ENCODE results near the gene PSMD1.
"Not testable (repeated sequence)": the region's sequence is repeated elsewhere in the genome, so short reads cannot be mapped to it uniquely, and the experiment has no call there.

The PSMD1 gene

DNA sequence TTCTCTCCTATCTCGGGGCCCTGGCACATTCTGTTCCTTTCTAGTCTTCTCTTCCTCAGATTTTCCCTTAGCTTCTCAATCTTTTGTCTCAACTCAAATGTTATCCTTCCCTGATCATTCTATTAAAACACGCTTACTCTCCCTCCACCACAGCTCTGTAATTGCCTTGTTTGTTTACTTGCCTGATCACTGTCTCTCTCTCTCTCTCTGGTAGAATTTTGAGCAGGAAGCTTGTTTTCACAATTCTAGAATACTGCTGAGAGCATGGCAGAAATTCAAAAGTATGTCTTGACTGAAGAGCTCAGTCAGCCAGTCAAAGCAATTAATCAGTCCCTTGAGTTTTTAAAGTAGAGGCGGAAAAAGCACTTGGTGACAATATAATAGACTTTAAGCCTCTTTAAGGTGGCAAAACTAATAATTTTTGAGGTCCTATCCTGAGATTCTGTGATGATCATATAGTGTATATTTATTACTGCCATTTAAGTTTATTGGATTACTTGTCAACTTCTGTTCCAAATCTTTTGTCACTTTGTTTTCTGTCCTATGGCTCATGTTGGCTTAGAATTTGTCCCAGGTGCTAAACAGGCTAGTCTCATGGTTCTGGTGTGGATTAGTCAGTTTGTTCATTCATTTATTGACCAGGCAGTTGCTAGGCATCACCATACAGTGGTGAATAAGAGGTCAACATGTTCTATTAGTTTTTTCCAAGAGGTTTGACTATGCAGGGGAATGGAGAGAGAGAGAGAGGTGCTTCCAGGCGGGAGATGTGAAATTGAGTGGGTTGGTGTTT, 2.3 kb downstream of the PSMD1 start:
- DNase-seq = no peak

DNA sequence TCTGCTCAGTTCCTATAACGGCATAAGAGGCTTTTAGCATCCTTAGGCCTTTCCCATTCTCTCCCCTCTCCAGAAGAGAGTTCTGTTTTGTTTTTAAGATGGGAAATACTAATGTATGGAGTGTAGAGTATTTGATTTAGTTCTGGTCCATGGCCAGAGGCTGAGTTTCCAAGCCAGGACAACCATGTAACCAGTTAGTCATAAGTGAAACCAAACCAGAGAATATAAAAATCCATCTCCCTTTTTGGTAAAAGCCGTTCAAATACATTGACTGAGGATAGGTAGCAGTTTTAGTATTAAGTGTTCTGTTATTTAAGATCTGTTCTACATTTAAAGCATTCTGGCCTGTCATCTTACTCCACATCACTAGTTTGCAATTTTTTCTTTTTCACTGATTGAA, 3.1 kb downstream of the PSMD1 start:
- no peak for DNase-seq

DNA sequence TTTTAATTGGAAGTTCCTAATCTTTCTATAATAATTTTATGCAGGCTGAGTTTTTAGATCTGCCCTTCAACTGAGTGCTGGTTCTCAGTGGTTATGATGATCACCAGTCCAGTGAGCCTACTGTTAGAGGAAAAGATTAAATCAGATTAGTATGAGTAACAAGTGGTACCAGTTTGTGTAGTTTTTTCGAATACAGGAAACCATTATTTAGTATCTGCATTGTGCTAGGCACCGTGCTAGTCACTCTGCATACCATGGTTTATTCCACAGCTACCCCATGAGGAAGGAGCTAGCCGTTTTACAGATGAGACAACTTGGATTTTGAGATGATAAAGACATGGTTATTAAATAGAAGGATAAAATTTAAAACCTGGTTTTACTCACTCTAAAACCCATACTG, 6.1 kb downstream of the PSMD1 start:
- no peak for DNase-seq

DNA sequence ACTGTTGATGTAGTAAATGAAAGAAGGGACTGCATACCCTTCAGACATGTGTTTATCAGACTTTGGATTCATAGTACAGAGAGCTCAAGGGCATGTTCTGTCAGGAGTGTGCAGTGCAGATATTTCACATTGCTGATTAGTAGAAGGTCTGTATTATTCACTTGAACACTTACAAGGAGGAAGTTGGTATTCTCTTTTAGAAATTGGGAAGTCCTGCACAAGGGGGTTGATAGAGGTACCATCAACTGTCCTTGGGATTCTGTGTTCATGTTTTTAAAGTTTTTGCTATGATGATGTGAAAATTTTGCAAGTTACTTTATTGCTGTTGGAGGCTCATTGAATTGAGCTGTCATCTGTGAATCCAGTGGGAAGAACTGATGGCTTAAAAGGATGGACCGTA, 6.7 kb downstream of the PSMD1 start:
- no peak for DNase-seq

DNA sequence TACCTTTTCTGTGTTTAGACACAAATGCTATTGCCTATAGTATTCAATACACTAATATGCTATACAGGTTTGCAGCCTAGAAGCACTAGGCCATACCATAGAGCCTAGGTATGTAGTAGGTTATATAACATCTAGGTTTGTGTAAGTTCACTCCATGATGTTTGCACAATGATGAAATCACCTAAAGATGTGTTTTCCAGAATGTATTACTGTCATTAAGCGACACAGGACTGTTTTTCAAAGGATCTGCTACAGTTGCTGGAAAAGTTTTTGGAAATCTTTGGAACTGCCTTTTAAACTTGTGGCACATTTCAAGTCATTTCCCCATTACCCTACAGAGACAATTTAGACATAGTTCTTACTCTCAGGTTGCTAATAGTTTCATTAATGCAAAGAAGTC, 9.3 kb downstream of the PSMD1 start:
- no peak for DNase-seq

DNA sequence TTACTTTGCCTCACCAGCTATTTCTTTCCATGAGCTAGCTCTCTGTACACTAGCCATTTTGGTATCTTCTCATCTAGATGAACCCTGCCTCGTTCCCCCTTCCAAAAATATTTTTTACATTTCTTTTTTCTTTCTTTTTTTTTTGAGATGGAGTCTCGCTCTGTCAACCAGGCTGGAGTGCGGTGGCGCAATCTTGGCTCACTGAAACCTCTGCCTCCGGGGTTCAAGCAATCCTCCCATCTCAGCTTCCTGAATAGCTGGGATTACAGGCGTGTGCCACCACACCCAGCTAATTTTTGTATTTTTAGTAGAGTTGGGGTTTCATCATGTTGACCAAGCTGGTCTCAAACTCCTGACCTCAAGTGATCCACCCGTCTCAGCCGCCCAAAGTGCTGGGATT, 10.9 kb downstream of the PSMD1 start:
- DNase-seq = not testable (repeated sequence)

DNA sequence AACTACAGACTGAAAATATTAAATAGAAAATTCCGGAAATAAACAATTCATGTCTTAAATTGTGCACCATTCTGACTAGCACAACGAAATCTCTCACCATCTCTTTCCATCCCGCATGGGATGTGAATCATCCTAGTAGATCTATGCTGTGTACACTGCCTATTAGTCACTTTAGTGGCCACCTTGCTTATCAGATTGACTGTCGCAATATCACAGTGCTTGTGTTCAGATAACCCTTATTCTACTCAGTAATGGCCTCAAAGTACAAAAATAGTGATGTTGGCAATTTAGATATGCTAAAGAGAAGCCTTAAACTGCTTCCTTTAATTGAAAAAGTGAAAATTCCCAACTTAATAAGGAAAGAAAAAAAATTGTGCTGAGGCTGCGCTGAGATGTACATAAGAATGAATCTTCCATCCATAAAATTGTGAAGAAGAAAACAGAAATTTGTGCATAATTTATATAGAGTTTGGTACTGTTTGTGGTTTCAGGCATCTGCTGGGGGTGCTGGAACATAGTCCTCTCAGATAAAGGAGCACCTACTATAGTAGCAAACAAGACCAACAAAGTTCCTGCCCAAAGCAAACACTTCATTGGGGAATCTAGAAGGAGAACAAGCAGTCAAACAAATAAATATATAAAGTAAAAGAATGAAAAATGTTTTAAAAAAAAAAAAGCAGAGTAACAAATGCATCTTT, 12.0 kb downstream of the PSMD1 start:
- no peak for DNase-seq

DNA sequence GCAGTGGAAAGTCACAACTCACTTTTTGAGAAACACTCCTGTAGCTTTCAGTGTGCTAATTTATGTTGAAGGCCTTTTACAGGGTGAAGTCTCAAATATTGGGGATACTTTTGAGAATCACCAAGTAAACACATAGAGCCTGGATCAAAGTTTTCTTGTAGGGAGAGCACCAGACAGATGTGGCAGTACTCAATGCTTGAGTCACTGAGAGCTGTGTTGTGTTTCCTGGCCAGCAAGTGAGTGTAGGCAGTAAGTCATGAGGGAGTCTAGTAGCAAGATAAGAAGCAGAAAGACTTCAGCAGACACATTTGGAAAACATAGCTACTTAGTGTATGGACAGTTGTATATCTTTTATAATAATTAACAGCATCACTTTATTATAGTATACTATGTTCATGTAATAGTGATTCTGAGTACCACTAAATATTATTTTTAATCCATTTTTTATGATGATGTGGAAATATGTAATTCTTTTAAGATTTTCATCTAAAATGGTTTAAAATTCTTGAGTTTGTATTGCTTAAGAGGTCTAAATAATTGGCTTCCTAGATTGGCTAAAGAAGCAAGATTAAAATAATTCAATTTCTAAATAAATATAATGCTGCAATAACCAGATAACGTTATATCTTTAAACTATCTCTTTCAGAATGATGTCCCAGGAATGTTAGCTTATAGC, 12.8 kb downstream of the PSMD1 start:
- DNase-seq = no peak

DNA sequence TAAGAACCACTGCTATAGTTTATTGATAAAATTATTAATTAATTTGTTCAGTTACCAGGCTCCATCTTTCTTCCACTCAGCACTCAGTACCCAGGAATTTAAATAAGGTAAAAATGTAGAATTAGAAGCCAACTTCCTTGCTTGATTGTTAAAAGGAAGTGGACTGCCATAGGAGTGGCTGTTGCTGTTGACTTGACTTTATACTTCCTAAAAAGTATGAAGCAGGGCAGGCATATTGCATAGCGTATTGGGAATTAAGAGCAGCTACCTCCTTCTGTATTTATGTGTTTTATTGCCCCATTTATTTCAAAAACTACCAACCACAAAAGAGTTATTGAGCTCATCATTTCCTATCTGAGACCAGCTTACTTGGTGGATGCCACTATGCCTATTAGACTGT, 27.9 kb downstream of the PSMD1 start:
- DNase-seq = no peak

DNA sequence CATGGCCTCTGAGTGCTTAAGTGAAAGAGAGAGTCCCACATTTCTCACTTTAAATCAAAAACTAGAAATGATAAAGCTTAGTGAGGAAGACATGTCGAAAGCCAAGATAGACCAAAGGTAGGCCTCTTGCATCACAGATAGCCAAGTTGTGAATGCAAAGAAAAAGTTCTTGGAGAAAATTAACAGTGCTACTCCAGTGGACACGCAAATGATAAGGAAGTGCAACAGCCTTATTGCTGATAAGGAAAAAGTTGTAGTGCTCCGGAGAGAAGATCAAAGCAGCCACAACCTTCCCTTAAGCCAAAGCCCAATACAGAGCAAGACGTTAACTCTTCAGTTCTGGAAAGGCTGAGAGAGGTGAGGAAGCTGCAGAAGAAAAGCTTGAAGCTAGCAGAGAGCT, 32.1 kb downstream of the PSMD1 start:
- no peak for DNase-seq

DNA sequence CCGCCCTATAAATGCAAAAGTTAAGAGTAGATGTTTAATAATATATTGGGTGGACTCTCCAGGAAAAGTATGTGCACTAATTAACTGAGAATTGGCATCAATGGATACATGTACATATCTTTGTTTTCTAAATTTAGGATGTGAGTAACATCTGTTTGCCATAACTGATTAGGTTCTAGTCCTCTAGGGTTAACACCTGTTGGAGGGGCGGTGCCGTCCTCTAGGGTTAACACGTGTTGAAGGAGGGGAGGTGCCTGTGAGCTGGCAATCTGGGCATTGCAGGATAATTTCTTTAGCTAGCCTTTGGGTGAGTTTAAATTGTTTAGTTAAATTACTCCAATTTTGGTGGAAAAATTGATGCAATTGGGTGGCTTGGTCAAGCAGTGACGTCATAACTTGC, 37.3 kb downstream of the PSMD1 start:
- no peak for DNase-seq

DNA sequence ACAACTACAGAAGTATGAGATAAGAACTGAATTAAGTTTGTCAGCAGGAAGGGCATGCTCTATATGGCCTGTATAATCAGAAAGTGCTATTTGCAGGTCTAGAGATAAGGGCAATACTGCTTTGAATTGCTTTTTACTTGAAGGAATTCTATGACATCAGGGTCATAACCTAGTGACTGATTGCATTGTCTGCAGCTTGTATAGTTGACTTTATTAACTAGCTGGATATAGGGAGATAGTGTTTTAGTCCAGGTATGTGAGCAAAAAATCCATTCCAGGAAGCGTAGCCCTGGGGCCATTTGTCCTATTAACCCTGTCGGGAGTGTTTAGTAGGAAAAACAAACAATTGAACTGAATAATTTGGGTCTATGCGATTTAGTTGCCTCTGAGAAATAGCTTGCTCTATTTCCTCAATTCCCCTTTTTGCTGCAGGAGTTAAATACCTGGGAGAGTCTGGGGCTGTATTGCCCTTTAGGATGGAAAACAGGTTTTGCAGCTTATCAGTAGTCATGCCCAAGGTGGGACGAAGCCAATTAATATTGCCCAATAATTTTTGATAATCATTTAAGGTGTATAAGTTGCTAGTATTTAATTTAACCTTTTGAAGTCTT, 38.2 kb downstream of the PSMD1 start:
- DNase-seq = no peak

DNA sequence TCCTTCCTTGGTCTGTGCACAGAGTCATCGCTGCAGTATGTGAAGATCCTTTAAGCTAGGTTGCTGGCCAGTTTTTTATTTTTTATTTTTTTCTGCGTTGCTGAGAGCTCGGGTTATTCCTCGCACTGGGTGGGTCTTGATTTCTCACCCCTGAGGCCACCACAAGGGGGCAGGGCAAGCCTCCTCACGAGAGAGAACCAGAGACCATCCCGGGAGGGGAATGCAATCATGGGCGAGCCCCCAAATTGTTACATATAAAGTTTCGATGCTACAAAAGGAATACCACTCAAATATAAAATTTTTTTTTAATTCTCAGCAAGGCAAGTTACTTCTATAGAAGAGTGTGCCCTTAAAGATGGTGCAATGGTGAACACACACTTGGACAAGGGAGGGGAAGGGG, 43.3 kb downstream of the PSMD1 start:
- no peak for DNase-seq

DNA sequence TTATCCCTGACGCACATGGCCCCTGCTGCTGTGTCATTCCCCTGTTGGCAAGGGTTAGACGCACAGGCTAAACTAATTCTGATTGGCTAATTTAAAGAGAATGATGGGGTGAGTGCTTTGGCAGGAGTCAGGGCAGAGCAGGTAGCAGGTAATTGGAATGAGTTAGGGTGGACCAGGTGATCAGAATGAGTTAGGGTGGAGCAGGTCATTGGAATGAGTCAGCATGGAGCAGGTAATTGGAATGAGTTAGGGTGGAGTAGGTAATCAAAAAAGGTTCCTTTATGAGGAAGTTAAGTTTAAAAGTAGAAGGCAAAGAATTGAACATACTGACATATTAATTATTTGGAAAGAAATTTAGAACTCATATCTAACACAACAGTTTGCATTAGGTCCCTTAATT, 43.7 kb downstream of the PSMD1 start:
- DNase-seq = not testable (repeated sequence)

DNA sequence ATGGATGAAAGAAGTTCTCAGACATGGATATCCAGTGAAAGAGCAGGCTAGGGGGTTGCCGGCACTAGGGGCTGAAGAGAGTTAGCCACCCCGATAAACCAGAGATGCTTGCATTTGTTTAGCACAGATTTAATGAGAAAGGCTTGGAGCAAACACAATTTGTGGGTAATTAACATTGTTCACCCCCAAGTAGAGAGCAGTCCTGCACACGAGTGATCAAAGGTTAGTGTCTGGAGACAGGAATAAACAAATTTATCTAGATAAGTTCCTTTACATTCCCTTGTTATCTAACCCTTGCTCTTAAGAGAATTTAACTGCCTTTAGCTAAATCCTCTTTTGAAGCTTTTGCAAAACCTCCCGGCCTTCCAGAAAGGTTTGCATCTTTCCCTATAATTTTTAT, 44.3 kb downstream of the PSMD1 start:
- DNase-seq = no peak

DNA sequence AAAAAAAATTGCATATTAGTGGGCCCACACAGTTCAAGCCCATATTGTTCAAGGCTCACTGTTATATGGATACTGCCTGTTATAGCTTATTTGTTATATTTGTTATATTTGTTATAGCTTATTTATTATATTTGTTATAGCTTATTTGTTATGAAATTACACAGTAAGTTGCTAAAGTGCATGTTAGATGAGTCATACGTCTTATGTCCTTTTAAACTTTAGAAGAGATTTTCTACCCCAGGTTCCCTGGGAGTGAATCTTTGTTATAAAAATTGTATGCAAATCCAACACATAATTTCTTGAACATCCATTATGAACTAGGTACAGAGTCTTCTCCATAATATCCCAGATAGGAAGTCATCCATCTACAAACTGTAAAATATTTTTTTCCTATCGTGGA, 46.1 kb downstream of the PSMD1 start:
- DNase-seq = no peak

DNA sequence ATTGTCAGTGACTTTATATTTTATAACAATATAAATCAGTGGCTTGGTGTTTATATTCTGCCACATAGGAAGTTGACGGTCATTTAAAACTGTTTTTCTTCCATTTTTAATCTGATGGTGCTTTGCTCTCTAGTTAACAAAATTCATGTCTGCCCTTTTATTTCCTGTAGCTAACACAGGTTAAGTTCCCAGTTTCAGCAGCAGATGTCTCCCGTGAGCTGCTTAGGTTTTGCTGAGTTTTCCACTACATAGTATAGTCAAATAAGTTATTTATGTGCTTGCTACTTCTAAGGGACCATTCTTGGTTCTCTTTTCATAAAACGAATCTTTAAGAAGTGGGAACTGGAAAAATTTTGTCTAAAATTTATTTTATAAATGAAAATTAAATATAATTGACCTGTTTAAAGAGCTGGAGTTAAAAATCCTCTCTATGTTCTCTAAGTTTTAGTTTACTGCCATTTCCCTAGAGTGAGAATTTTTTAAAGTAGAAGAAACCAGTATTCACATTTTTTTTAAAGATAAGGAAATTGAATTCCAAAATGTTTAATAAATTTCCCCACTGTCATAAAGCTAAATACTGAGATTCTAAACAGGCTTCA, 47.5 kb downstream of the PSMD1 start:
- peak; percentile 35 to 64 for DNase-seq

DNA sequence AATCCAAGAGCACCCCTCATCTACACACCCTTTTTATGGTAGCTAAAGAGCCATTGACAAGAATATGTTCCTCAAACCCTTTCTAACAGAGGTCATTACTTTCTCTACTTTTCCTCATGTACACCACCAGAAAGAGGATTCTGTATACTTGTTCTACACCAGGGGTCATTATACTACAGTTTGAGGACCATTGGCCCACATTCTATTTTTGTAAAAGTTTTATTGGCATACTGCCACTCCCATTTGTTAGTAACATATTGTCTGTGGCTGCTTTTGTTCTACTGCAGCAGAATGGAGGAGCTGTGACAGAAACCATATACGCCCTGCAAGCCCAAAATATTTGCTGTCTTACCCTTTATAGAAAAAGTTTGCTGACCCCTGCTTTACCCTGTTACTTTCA, 53.9 kb downstream of the PSMD1 start:
- DNase-seq = no peak

DNA sequence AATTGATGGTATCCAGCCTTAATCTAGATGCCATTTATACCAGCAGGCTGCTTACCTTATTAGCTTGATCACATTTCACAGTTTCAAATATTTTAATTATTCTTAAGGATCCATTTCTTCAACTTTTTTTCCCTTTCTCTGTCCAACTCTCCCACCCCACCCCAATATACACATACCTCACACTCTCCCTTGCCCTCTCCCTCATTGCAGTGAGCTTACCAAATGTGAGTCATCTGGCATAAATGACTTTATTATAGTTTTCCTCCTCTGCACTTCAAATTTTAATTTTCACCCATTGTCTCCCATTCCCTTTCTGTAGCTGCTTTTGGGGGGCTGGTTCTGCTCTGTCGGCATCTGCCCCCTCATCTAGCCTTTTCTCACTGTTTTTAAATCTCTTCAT, 55.3 kb downstream of the PSMD1 start:
- no peak for DNase-seq

DNA sequence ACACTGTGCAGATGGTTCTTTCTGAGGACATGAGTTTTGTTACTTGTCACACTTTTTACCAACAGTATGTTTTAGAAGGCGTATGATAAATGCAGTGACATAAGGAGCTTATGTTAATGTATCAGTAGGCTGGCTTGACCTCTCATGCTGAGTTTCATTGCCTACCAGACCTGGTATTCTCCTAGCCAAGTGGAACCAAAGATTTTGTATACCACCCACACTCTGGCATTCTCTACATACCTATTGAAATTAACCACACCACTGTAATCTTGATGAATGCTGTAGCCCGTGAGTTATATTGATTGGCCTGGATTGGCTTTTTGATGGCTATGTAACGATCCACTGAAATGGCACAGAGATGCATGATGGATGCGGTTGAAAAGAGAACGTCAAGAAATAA, 56.8 kb downstream of the PSMD1 start:
- no peak for DNase-seq

DNA sequence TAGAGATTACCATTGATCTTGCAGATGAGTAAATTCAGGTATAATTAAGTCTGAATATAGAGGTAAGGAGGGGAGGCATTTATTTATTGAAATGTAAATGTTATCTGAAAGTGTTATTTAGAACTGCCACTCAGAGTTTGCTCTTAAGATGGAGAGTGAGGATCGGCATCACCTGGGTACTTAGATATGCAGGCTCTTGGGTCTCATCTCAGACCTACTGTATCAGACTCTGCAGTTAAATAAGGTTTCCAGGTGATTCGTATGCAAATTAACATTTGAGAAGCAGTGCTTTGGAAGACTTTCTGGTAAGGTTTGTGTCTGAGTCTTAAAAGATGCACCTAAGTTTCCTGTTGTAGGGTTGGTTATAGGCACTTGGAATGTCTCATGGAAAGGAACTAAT, 59.0 kb downstream of the PSMD1 start:
- no peak for DNase-seq

DNA sequence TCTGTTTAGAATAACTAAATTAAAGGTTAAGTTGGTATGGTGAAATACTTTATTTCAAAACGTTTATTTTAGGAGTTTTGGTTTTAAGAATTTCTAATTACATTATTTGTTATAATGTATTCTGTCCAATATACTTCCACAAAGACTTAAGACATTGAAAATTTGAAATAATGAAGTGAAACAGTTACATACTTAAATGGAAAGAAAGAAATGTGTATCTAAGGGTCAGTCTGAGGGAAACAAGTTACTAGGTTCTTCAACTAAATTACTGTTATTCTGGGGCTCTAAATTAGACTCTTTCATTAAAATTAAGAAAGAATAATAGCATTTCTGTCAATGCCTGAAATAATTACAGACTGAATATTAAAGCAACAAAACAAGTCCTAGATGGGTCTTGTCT, 60.5 kb downstream of the PSMD1 start:
- DNase-seq = no peak

DNA sequence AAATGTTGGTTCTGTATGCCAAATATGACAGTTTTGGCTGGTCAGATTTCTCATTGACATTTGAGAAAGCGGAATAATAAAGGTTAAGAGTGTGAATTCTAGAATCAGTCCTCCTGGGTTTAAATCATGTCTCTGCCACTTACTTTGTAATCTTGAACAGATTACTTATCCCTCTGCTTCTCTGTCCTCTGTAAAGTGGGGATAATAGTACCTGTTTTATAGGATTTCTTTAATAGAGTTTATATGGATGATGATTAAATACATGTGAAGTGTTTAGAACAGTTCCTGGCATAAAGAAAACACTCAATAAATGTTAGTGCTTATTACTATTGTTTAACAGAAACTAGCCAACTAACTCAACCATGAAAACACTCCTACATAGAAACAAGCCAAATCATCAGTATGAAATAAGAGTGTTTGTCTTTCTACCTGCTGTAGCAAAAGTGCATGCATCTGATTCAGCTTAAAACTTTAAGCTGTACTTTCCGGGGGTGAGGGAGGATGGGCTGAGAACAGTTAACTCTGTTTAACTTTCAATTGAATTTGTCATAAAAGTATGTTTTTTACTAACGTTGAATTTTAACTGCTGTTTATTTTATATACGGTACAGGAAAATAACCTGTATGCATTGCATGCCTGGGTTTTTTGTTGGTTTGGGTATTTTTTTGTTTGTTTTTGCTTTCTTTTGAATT, 61.4 kb downstream of the PSMD1 start:
- no peak for DNase-seq

Measured in CD4-positive, alpha-beta T cell treated with Interferon alpha-2 for 1 hour (primary cell).